ENCODE measurements around the gene IL18RAP.

DNA sequence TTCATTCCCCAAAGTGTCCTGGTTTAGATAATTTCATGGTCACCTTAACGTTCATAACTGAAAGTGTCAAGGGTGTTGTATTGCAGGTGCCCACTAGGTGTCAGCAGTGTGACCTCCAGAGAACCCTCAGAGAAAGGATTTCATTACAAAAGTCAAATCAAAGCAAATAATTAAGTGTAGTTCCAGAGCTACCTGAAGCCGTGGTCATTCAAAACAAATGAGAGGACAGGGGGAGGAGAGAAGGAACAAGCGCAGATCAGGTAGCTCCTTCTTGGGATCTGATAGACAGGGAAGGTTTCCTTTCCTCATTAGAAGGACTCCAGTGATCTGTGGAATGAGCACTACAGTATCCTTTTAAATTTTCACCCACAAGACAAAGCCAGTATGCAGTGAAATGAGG lies 50.1 kb downstream of the IL18RAP start, which contains the start of gene SLC9A4:
- TF ChIP-seq, protein P1, sequence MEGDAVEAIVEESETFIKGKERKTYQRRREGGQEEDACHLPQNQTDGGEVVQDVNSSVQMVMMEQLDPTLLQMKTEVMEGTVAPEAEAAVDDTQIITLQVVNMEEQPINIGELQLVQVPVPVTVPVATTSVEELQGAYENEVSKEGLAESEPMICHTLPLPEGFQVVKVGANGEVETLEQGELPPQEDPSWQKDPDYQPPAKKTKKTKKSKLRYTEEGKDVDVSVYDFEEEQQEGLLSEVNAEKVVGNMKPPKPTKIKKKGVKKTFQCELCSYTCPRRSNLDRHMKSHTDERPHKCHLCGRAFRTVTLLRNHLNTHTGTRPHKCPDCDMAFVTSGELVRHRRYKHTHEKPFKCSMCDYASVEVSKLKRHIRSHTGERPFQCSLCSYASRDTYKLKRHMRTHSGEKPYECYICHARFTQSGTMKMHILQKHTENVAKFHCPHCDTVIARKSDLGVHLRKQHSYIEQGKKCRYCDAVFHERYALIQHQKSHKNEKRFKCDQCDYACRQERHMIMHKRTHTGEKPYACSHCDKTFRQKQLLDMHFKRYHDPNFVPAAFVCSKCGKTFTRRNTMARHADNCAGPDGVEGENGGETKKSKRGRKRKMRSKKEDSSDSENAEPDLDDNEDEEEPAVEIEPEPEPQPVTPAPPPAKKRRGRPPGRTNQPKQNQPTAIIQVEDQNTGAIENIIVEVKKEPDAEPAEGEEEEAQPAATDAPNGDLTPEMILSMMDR (IDR thresholded peaks at IDR 0.05; ENCODE audit: insufficient read depth, low read length), result peak; percentile 82
- TF ChIP-seq POLR2AphosphoS5 (IDR thresholded peaks at IDR 0.05; ENCODE audit: low read depth) (no peak), GABPA (IDR thresholded peaks at IDR 0.05; ENCODE audit: low read depth) (no peak)

Measured in HL-60 (cell line).